Pulmonary artery endothelial cell (primary cell): Measurements from ENCODE around the gene MBD6. TPM values are rescaled to one million over a fixed set of nuclear protein-coding genes. Genes with fewer than 3 reads are reported as not detected.

Source experiments
- DNase-seq: peaks from one replicate; pipeline ENCODE4 v3.0.0-alpha.2; 2011; ENCODE audit warnings: low read depth, low spot score
- total RNA-seq: library from RNA; depleted of rRNA; stranded (reverse); fragments of >200 nt; gene quantifications from 2 replicates; pipeline ENCODE4 v1.2.3, GENCODE V29; 2014

MBD6 gene
- total RNA-seq, 1 donor from 2014 or later: 5.3 TPM

- DNase-seq: no peak
Observed at GRCh38 chr12:57577981-57578758, 55.5 kb downstream of the MBD6 start.

- DNase-seq: no peak
Observed at GRCh38 chr12:57579011-57579410, 56.4 kb downstream of the MBD6 start.

Other genes with a start within 250 kb of the MBD6 start
- gene R3HDM2, start 91.8 kb upstream of the MBD6 start, total RNA-seq: 4.5 and 5.5 TPM in 2 replicates
- not detected in 2 replicates for gene INHBC, start 88.0 kb upstream of the MBD6 start, total RNA-seq
- not detected in 2 replicates for gene INHBE, start 67.5 kb upstream of the MBD6 start, total RNA-seq
- gene GLI1, start 63.0 kb upstream of the MBD6 start, total RNA-seq: 0.04 and 0.07 TPM in 2 replicates
- under 0.01 TPM in 1 of 2 replicates, not detected in the other for gene ARHGAP9, start 43.0 kb upstream of the MBD6 start, total RNA-seq
- 171 and 179 TPM in 2 replicates for gene MARS1, start 34.8 kb upstream of the MBD6 start, total RNA-seq
- gene DDIT3, start 2.3 kb upstream of the MBD6 start, total RNA-seq: 6.0 and 12.6 TPM in 2 replicates
- gene DCTN2, start 24.4 kb downstream of the MBD6 start, total RNA-seq: 81.0 and 90.1 TPM in 2 replicates
- under 0.01 and 0.14 TPM in 2 replicates for gene KIF5A, start 27.2 kb downstream of the MBD6 start, total RNA-seq
- gene PIP4K2C, start 68.4 kb downstream of the MBD6 start, total RNA-seq: 10.4 and 11.8 TPM in 2 replicates
- 4.8 and 11.4 TPM in 2 replicates for gene DTX3, start 82.0 kb downstream of the MBD6 start, total RNA-seq
- 5.3 and 5.7 TPM in 2 replicates for gene ARHGEF25, start 88.6 kb downstream of the MBD6 start, total RNA-seq
- gene B4GALNT1, start 110.4 kb downstream of the MBD6 start, total RNA-seq: 0.07 and 0.35 TPM in 2 replicates
- 194 and 222 TPM in 2 replicates for gene OS9, start 171.3 kb downstream of the MBD6 start, total RNA-seq
- gene AGAP2, start 215.9 kb downstream of the MBD6 start, total RNA-seq: 0.07 and 0.11 TPM in 2 replicates
- gene TSPAN31, start 222.2 kb downstream of the MBD6 start, total RNA-seq: 37.7 and 48.0 TPM in 2 replicates
- 139 and 181 TPM in 2 replicates for gene CDK4, start 229.5 kb downstream of the MBD6 start, total RNA-seq
- 3.9 and 5.3 TPM in 2 replicates for gene MARCHF9, start 232.3 kb downstream of the MBD6 start, total RNA-seq
- 0.35 and 0.66 TPM in 2 replicates for gene CYP27B1, start 244.3 kb downstream of the MBD6 start, total RNA-seq
- gene METTL1, start 249.3 kb downstream of the MBD6 start, total RNA-seq: 5.0 and 8.1 TPM in 2 replicates
- gene EEF1AKMT3, start 249.8 kb downstream of the MBD6 start, total RNA-seq: 5.4 and 6.3 TPM in 2 replicates